Measurements from ENCODE around the gene SLC34A2. TPM values are rescaled to one million over a fixed set of nuclear protein-coding genes. Genes with fewer than 3 reads are reported as not detected.

The SLC34A2 gene
- total and polyA plus RNA-seq, 2 of the 8 experiments (the other 6 are each of a cell fraction or from before 2014, with no cell fraction given) = 2.2 to 2.9 TPM

GRCh38 chr4:25677157-25677556 lies 21.5 kb downstream of the SLC34A2 start:
- Histone ChIP-seq H2BK12ac (ENCODE audit: low read depth, low read length) (no peak overlapping the region), H3K4me3 (ENCODE audit: extremely low read depth in 1 of 4, insufficient read depth in 2 of 4, low read depth in 3 of 4, low read length in 4 of 4) (no peak overlapping the region), H3K23ac (ENCODE audit: insufficient read length) (no peak overlapping the region), H2AK5ac (ENCODE audit: low read depth, low read length) (no peak overlapping the region), H3K9ac (replicated peaks in 1 of 4; ENCODE audit: extremely low read depth in 1 of 4, low read depth in 3 of 4, low read length in 3 of 4) (no peak overlapping the region), H3K56ac (replicated peaks; ENCODE audit: insufficient read length, low read depth, low read length) (no peak overlapping the region), H2AFZ (ENCODE audit: low read length) (no peak overlapping the region), H3K79me1 (ENCODE audit: low read depth, low read length) (no peaks in the 10 kb centered on the region), H2BK120ac (replicated peaks; ENCODE audit: low read depth, low read length) (no peak overlapping the region), H4K20me1 (replicated peaks in 1 of 2; ENCODE audit: control insufficient read depth in 1 of 2, insufficient read depth in 2 of 2, low read length in 2 of 2) (no peaks in the 10 kb centered on the region), H3K27ac (ENCODE audit: low read depth, low read length) (no peak overlapping the region), H3K23me2 (ENCODE audit: low read depth, low read length) (no peaks in the 10 kb centered on the region), H2BK5ac (ENCODE audit: low read depth, low read length) (no peak overlapping the region), H4K91ac (replicated peaks; ENCODE audit: insufficient read length, low read length) (no peak overlapping the region), H2BK15ac (ENCODE audit: low read length) (no peak overlapping the region), H3K4ac (replicated peaks; ENCODE audit: insufficient read length, low read depth, low read length) (no peak overlapping the region), H3K36me3 (ENCODE audit: control insufficient read depth in 2 of 4, insufficient read depth in 4 of 4, low read length in 3 of 4) (no peaks in the 10 kb centered on the region), H3K9me3 (ENCODE audit: insufficient read depth in 2 of 2, low read depth in 1 of 2, low read length in 1 of 2) (no peaks in the 10 kb centered on the region), H4K8ac (ENCODE audit: extremely low read depth, insufficient read depth, low read length) (no peak overlapping the region; the same call in 1 of the 2 replicates), H3K4me2 (ENCODE audit: insufficient read depth in 1 of 2, low read depth in 2 of 2, low read length in 2 of 2) (no peak overlapping the region), H3K18ac (ENCODE audit: extremely low read depth, low read length) (no peak overlapping the region), H2BK20ac (ENCODE audit: low read length) (no peak overlapping the region), H4K5ac (ENCODE audit: insufficient read length, low read depth, low read length) (no peak overlapping the region), H3K4me1 (replicated peaks in 1 of 4; ENCODE audit: control insufficient read depth in 3 of 4, insufficient read depth in 4 of 4, low read length in 3 of 4) (no peaks in the 10 kb centered on the region), H3K79me2 (ENCODE audit: control insufficient read depth in 1 of 2, insufficient read depth in 2 of 2, low read length in 2 of 2) (no peaks in the 10 kb centered on the region), H3K27me3 (replicated peaks in 1 of 4; ENCODE audit: control insufficient read depth in 3 of 4, extremely low read depth in 1 of 4, insufficient read depth in 3 of 4, low read length in 3 of 4) (no peaks in the 10 kb centered on the region), H3K14ac (ENCODE audit: insufficient read length) (no peak overlapping the region)
- WGBS, 2 experiments (ENCODE audit: extremely low coverage in 1 of 2, insufficient coverage in 1 of 2, insufficient read length in 1 of 2, insufficient replicate concordance in 2 of 2, low coverage in 1 of 2, low lambda C conversion rate in 2 of 2, missing lambda C conversion rate in 1 of 2) = 100% methylated on average over 3 of the region's 3 CpGs; no CpG with 5 or more reads in 1 of the 2 experiments
- POLR2A ChIA-PET (ENCODE audit: partially characterized antibody) = no interaction called here
- CTCF ChIA-PET (ENCODE audit: partially characterized antibody) = interaction anchor here (1.3 kb wide), 1 partner anchor 9 kb away, joined by 3 read pairs; no protein-coding TSS in a partner anchor
- no peak for DNase-seq (ENCODE audit: low read depth in 1 of 2, low spot score in 2 of 2)
- no peak for FAIRE-seq
- TF ChIP-seq ZNF274 (IDR thresholded peaks at IDR 0.05; ENCODE audit: borderline replicate concordance, extremely low read depth, low read length) (no peak), GABPA (IDR thresholded peaks at IDR 0.05; ENCODE audit: borderline replicate concordance, insufficient read depth, low read length) (no peak), PHF8 (conservative IDR thresholded peaks at IDR 0.05; ENCODE audit: low read depth, low read length) (no peak), E2F6 (IDR thresholded peaks at IDR 0.05) (no peak), SIN3A (conservative IDR thresholded peaks at IDR 0.05 in 1 of 2, IDR thresholded peaks at IDR 0.05 in 1 of 2; ENCODE audit: low read depth in 1 of 2, low read length in 2 of 2) (no peak), ATF2 (IDR thresholded peaks at IDR 0.05; ENCODE audit: low read length) (no peak), NRF1 (IDR thresholded peaks at IDR 0.05; ENCODE audit: low read depth, low read length) (no peak), SIRT6 (IDR thresholded peaks at IDR 0.05; ENCODE audit: low read length) (no peak), RBBP5 (IDR thresholded peaks at IDR 0.05; ENCODE audit: borderline replicate concordance, low read depth, low read length) (no peak), EZH2 (IDR thresholded peaks at IDR 0.05; ENCODE audit: low read depth, low read length, severe bottlenecking) (no peak)

All from H1 (cell line).